Ammon's horn (tissue), 1 donor: ENCODE results near the gene DCDC1.

Experiments
- DNase-seq: peaks from one replicate; pipeline ENCODE4 v3.0.0-alpha.2; 2016; ENCODE audit warnings: low spot score

The DCDC1 gene

DNA sequence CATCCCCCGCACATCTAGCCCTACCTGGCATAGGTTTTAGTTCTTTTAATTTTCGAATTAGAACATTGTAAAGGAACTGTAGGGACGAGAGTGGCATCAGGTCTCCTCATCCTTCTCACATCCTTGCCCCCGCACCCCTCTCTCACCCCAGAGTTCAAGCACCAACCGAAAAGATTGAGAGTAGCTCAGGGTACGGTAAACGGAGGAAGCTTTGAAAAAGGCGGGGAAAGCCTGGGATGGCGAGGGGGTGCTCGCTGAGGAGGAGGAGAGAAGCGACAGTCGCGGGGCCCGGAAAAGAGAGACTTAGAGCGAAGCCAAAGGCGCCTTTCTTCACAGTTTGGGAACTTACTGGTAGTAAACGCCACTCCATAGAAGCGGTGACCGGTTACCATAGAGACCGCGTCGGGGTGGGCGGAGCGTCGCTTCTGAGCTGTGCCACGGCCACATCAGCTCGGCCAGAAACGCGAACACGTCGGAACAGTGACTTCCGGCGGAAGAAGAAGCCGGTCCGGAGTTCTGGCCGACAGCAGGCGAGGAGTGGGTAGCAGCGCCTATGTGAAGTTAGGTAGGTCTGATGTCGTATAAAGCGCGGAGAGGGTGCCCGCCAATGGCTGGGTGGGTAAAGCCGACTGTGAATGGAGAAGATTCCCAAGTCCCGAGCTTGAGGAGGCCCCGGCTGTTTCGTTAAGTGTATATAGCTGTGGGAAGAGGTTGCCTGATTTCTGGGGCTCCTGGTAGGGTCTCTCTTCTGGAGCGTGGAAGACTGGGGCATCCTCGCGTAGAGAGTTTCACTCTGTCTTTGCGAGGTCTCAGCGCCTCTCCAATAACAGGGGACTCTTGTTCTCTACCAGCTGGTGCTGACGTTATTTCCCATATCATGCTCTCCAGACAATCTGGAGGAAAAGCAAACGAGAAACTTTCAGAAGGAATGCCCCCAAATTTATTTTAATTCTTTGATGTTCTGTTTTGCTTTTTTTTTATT is at the start of gene DCDC1, which contains the start of gene DNAJC24:
Gene DCDC1, minus strand, starts transcription at position 392 of the 982 bp plus-strand sequence. CDS start 41,459 bp downstream, outside the sequence.
Gene DNAJC24, plus strand, starts transcription at position 513 of the 982 bp plus-strand sequence. CDS start 889 bp downstream, outside the sequence.
- DNase-seq, result peak; percentile 97

- no peak for DNase-seq
Observed at GRCh38 chr11:31419138-31419537, 49.6 kb upstream of the DCDC1 start.

DNA sequence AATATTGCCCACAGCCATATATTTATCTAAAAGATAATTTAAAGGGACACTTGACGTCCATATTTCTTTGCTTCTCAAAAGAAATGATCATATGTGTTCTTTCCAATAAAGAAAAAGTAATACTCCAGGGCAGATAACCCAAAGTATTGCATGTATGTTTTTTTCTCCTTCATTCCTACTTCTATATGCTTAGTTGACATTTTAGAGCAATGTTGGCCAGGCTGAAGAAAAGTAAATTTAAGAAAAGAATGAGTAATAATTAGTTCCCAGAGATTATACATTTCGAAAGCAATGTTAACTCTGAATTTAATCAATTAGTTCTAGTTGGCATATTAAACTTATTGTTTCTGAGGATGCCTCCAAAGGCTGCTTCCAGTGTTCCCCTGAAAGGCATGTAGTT is 48.3 kb upstream of the DCDC1 start:
- DNase-seq, result no peak

DNA sequence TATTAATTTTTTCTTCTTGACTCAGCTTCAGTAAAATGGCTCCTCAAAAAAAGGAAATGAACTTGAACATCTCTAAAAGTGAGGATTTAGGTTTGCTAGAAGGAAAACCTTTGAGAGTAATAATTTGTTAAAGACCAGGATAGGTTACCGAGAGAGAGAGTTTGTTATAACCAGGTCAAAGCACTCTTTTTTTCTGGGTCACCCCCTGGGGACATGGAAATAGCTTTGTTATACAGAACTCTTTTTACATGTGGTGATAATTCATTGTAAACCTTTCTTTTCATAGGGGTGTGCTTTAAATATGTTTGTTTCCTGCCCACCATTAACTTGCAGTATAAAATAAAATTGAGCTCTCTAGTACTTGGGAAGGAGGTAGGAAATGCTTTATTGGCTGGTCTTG is 47.8 kb upstream of the DCDC1 start:
- DNase-seq, result no peak

- DNase-seq, result no peak
Observed at GRCh38 chr11:31415435-31415834, 45.9 kb upstream of the DCDC1 start.

- no peak for DNase-seq
Observed at GRCh38 chr11:31414338-31414737, 44.8 kb upstream of the DCDC1 start.

- DNase-seq, result no peak
Observed at GRCh38 chr11:31412946-31413345, 43.4 kb upstream of the DCDC1 start.

GRCh38 chr11:31408201-31408600 is 38.7 kb upstream of the DCDC1 start:
- DNase-seq, result no peak

DNA sequence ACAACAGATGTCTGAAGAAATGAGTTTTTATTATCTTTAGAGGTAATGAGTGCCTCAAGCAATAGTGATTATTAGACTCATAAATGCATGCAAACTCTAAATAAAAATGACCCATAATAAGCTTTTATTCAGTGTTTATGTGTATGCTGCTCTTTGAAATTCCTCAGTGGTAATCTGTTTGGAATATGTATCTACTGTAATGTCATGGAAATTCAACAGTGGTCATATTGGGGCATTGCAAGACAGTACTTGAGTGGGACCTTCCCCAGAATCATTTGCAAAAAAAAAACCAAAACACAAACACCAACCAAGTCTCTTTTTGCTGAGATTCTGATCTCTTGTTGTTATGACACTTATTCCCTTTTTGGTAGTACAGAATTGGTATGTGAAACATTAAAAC is 35.1 kb upstream of the DCDC1 start:
- DNase-seq, result no peak

DNA sequence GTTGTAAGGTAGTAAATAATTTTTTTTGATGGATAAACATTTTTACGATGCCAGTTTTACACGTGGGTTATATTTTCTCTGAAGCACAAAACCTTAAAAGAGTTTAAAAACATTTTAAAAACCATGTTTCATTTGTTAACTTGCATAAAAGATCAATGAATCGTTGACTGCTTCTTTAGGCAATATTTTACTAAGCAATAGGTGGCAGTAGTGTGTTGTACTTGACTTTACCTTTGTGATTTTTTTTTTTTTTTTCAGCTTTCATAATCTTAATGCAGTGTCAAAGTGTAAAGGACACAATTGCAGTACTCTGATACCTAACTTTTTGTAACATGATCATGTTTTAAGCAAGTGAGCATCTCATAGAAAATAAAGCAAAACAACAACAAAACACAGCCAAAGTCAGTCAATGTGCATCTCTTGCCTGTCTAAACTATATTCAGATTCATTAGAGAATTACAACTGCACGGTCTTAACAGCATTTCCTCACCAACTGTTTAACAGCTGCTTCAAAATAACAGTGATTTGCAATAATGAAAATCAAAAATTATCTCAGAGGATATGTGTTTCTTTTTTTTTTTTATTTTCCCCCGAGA is 27.8 kb upstream of the DCDC1 start:
- DNase-seq, result no peak

- no peak for DNase-seq
Observed at GRCh38 chr11:31387379-31387778, 17.8 kb upstream of the DCDC1 start.

DNA sequence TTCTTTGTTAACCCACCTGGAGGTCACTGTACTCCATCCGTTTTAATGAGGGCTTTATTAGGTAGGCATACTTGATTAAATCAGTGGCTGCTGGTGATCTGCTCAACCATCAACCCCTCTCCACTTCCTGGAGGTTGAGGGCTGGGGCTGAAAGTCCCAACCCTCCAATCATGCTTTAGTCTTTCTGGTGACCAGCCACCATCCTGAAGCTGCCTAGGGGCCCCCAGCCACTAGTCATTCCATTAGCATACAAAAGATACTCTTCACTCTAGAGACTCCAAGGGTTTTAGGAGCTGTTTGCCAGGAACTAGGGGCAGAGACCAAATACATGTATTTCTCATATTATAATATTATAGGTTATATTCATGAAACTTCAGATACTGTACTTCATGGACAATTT is 13.6 kb upstream of the DCDC1 start:
- DNase-seq, result no peak

DNA sequence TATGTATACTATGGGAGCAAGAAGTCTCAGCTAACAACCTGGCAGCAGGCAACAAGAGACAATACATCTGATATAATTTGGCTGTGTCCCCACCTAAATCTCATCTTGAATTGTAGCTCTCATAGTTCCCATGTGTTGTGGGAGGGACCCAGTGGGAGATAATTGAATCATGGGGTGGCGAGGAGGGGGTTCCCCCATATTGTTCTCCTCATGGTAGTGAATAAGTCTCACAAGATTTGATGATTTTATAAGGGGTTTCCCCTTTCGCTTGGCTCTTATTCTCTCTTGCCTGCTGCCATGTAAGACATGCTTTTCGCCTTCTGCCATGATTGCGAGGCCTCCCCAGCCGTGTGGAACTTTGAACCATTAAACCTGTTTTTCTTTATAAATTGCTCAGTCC is 6.3 kb upstream of the DCDC1 start:
- DNase-seq, result no peak

DNA sequence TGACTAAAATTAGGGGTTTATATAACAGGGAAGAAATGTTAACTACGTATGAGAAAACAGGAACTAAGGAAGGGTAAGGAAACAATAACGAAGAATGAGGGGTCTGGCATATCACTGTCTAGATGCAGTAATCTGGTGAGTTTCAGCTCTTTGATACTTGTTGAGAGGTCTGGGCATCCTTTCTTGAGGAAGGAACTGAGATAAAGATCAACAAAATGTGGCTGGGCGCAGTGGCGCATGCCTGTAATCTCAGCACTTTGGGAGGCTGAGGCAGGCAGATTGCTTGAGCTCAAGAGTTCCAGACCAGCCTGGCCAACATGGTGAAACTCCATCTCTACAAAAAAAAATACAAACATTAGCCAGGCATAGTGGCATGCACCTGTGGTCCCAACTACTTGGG is 2.7 kb downstream of the DCDC1 start:
- no peak for DNase-seq

- DNase-seq, result no peak
Observed at GRCh38 chr11:31361743-31362142, 7.8 kb downstream of the DCDC1 start.

DNA sequence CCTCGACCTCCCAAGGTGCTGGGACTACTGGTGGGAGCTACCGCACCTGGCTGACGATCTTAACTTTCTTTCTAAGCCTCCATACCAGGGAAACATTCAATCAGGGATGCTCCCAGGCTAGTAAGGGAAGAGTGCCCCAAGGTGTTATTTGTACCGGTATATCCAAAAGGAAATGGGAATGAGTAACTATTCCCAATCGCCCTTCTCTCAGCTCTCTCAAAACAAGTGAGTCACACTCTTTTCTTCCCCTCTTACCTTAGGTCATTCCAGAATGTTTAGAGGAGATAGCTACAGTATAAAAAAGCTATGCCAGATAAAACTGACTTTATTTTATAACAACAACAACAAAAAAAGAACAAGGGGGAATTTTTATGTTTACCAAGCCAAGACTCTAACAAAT is 13.7 kb downstream of the DCDC1 start:
- DNase-seq, result no peak

DNA sequence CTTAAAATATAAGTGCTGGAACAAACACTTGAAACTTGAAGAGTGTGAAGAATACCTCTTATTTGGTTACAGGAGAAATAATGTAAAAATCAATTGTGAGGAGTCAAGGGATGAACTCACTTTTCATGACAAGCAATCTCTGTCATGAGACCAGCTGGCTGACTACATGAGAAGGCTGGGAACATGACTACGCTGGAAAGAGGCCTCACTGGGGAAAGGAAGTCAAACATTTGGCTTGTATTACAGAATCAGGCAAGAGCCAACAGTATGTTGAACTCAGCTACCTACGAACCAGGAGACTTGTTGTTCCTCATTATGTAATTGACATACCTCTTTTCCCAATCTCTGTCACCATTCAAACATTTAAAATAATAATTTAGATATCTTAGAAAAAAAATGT is 14.4 kb downstream of the DCDC1 start:
- no peak for DNase-seq

- DNase-seq, result no peak
Observed at GRCh38 chr11:31351168-31351567, 18.4 kb downstream of the DCDC1 start.

DNA sequence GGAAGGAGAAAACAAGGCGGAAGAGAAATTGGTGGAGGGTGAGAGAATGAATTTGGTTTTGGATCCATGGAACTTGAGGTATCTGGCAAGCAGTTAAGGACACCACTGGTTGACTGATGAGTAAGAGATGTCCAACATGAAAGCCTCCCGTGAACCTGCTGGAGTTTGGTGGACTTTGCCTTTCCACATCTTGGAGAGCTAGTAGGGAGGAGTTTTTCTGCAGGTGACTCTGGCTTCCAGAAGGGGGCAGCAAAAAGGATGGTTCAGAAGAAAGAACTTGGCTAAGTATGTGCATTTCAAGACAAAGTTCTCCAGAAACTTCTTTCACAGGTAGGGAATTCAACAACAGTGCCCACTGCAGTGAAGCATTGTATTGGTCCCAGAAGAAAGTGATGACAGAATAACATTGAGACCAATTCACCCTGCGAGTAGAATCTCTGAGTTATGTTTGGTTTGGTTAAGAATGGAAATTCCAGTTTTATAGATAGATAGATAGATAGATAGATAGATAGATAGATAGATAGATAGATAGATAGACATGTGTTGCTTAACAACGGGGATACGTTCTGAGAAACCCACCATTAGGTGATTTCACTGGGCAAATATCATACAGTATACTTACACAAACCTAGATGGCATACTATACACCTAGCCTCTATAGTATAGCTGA is 28.5 kb downstream of the DCDC1 start:
- no peak for DNase-seq

- no peak for DNase-seq
Observed at GRCh38 chr11:31337806-31338205, 31.7 kb downstream of the DCDC1 start.

DNA sequence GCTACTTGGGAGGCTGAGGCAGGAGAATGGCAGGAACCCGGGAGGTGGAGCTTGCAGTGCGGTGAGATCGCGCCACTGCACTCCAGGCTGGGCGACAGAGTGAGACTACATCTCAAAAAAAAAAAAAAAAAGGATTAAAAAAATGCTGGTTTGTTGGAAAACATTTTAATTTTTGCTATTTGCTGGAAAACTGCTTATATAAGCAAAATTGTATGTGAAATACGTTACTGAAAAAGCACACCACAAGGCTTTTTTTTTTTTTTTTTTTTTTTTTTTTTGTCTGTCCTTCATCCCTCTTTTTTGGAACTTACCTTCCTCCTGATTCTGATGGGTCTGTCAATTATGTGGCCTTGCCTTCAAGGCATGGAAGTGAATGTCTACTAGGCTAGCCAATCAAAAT is 40.8 kb downstream of the DCDC1 start:
- no peak for DNase-seq

GRCh38 chr11:31327417-31327816 is 42.1 kb downstream of the DCDC1 start:
- DNase-seq, result no peak
